Liver (tissue), 9 donors: Measurements from ENCODE around the gene OST4. TPM values are rescaled to one million over a fixed set of nuclear protein-coding genes. Genes with fewer than 3 reads are reported as not detected.
"Not testable (repeated sequence)": the region's sequence is repeated elsewhere in the genome, so short reads cannot be mapped to it uniquely, and the experiment has no call there.

ENCODE experiments used
- DNase-seq: peaks from one replicate; pipeline ENCODE4 v3.0.0-alpha.2; 2017; ENCODE audit warnings: low spot score
- H3K27ac ChIP-seq, 2 donors: one replicate each; pipeline ENCODE4 v1.7.0; 2013; ENCODE audit warnings: inconsistent platforms in 2 of 2, low read length in 2 of 2, control low read depth in 1 of 2, low read depth in 1 of 2, mild to moderate bottlenecking in 1 of 2
- H3K27me3 ChIP-seq, 4 donors: one replicate each; pipeline versions ENCODE4 v1.6.1 to v1.7.0; 2013; ENCODE audit warnings: low read length in 3 of 4, inconsistent platforms in 1 of 4, mild to moderate bottlenecking in 1 of 4, moderate library complexity in 1 of 4; ENCODE audit not compliant: control insufficient read depth in 4 of 4, insufficient read depth in 4 of 4
- H3K36me3 ChIP-seq, 4 donors: one replicate each; pipeline versions ENCODE4 v1.6.1 to v1.7.0; 2013; ENCODE audit warnings: low read length in 3 of 4, mild to moderate bottlenecking in 3 of 4, low read depth in 1 of 4, moderate library complexity in 1 of 4; ENCODE audit not compliant: control insufficient read depth in 4 of 4, insufficient read depth in 3 of 4
- H3K4me1 ChIP-seq, 4 donors: one replicate each; pipeline versions ENCODE4 v1.6.1 to v1.7.0; 2013; ENCODE audit warnings: low read length in 3 of 4, mild to moderate bottlenecking in 3 of 4, moderate library complexity in 1 of 4; ENCODE audit not compliant: control insufficient read depth in 4 of 4, insufficient read depth in 4 of 4
- H3K4me3 ChIP-seq, 3 donors: one replicate each; pipeline versions ENCODE4 v1.6.1 to v1.7.0; 2013; ENCODE audit warnings: low read length in 3 of 3, control low read depth in 1 of 3, low read depth in 1 of 3, mild to moderate bottlenecking in 1 of 3
- H3K9ac ChIP-seq, 2 donors: one replicate each; pipeline ENCODE4 v1.7.0; 2013; ENCODE audit warnings: low read length in 2 of 2, mild to moderate bottlenecking in 2 of 2, moderate library complexity in 2 of 2, control low read depth in 1 of 2, low read depth in 1 of 2
- H3K9me3 ChIP-seq, 4 donors: one replicate each; pipeline versions ENCODE4 v1.6.1 to v1.7.0; 2013; ENCODE audit warnings: low read length in 3 of 4; ENCODE audit not compliant: control insufficient read depth in 4 of 4
- GABPA ChIP-seq, 2 donors: IDR thresholded peaks in 1 of 2; conservative IDR thresholded peaks in 1 of 2; 2 replicates each; pipeline ENCODE4 v1.6.1; 2016; ENCODE audit warnings: antibody characterized with exemption in 2 of 2, mild to moderate bottlenecking in 1 of 2, moderate library complexity in 1 of 2
- HNF4G ChIP-seq: IDR thresholded peaks from 2 replicates; pipeline ENCODE4 v1.6.1; 2016; ENCODE audit warnings: antibody characterized with exemption
- MAX ChIP-seq: IDR thresholded peaks from 2 replicates; pipeline ENCODE4 v1.6.1; 2016; ENCODE audit warnings: antibody characterized with exemption
- RAD21 ChIP-seq, 2 donors: IDR thresholded peaks; 2 replicates each; pipeline ENCODE4 v1.6.1; 2016; ENCODE audit warnings: antibody characterized with exemption in 2 of 2, mild to moderate bottlenecking in 2 of 2
- TAF1 ChIP-seq: conservative IDR thresholded peaks from 2 replicates; pipeline ENCODE4 v1.6.1; 2016; ENCODE audit warnings: antibody characterized with exemption, mild to moderate bottlenecking
- ZBTB33 ChIP-seq: IDR thresholded peaks from 2 replicates; pipeline ENCODE4 v1.6.1; 2016; ENCODE audit warnings: antibody characterized with exemption
- WGBS: extraction: QIAGEN DNeasy Blood & Tissue Kit; methylation state at CpG from one replicate; pipeline ENCODE4 v1.1.7; 2013; 5-methylcytosine and 5-hydroxymethylcytosine counted together
- polyA plus RNA-seq, 2 donors: library from polyadenylated mRNA; stranded (reverse) in 1 of 2; unstranded in 1 of 2; fragments of 200-250 nt in 1 of 2; fragments of >200 nt in 1 of 2; fragmentation: Nextera tagmentation in 1 of 2; extraction: Ambion mirVana in 1 of 2; gene quantifications; one replicate each; pipeline versions ENCODE4 v1.2.1 to v1.2.3, GENCODE V29; 2013 to 2015
- total RNA-seq, 2 donors: library from RNA; depleted of rRNA; stranded (reverse); fragments of >200 nt; gene quantifications; one replicate each; pipeline ENCODE4 v1.2.3, GENCODE V29; 2014
- donor health status: healthy.
- donor health status: healthy.
- donor health status: healthy.
- donor health status: healthy.
- donor health status: healthy.

OST4 gene
- total RNA-seq (100 to 1,000 TPM in 1 of 2 donors, 10 to 100 TPM in 1; 94.8 to 186 TPM), polyA plus RNA-seq (100 to 1,000 TPM; 227 to 377 TPM)

DNA sequence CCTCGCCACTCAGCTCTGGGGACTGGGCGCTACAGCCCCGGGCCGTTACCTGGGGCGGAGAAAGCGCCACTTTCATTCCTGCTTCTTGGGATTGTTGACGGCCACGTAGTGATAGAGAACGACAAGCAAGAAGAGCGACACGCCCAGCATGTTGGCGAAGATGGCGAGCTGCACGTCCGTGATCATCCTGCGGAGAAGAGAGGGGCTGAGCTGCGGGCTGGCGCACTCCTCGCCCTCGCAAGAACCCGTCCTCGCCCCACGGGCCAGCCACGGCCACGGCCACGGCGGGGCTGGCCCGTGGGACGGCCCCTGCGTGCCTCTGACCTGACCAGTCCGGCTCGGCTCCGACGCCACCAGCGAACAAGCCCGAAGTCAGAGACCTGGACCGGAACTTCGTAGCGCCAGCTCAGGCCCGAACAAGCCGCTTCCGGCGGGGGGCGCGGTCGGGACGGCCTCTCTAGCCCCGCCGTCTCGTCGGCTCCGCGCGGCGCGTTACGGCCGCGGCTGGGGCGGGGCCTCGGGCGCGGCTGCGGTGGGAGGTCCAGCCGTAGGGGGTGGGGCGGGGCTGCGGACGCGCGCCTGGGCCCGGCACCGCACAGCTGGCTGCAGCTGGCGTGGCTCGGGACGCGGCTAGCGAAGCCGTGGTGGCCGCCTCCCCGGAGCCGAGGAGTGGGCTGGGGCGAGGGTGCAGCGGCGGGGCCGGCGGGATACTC is at the start of gene OST4:
Gene OST4 (minus strand): TSS at position 378 of the 713 bp plus-strand sequence.
- WGBS = under 1% methylated on average over 86 of the region's 86 CpGs
- peak within 1 kb of the TSS; percentile 87 to 90 for H3K27ac ChIP-seq

GRCh38 chr2:27119330-27119670 is 47.8 kb upstream of the OST4 start:
- Histone ChIP-seq H3K4me3 (peak overlapping the region in 2 of 3 donors; percentile 7 to 52), H3K4me1 (peaks cover 4 to 24% (median 16%) of the 10 kb centered on the region in 4 donors)
- H3K9ac ChIP-seq, DNase-seq, H3K9me3 ChIP-seq, H3K36me3 ChIP-seq, H3K27me3 ChIP-seq, H3K27ac ChIP-seq: not testable (repeated sequence)
- 85% methylated on average over 8 of the region's 8 CpGs for WGBS

More for the DNA sequence above, at the start of gene OST4:
- peak within 1 kb of the TSS; percentile 84 to 96 (median 93) for H3K4me3 ChIP-seq
- H3K9ac ChIP-seq = peak within 1 kb of the TSS; percentile 87 to 95
- TF ChIP-seq ZBTB33 = no peak
- peak; percentile 78 to 93 for TF ChIP-seq GABPA (IDR thresholded peaks at IDR 0.05 in 1 of 2, conservative IDR thresholded peaks at IDR 0.05 in 1 of 2)
- no peak for TF ChIP-seq TAF1
- H3K4me1 ChIP-seq = peaks cover 9 to 38% (median 19%) of the 10 kb centered on the region in 4 donors
- peaks cover 0 to 15% (median 9%) of the 10 kb centered on the region in 4 donors for H3K36me3 ChIP-seq
- H3K27me3 ChIP-seq = no peaks in the 10 kb centered on the region
- H3K9me3 ChIP-seq = no peaks in the 10 kb centered on the region
- peak; percentile 92 for DNase-seq

DNA sequence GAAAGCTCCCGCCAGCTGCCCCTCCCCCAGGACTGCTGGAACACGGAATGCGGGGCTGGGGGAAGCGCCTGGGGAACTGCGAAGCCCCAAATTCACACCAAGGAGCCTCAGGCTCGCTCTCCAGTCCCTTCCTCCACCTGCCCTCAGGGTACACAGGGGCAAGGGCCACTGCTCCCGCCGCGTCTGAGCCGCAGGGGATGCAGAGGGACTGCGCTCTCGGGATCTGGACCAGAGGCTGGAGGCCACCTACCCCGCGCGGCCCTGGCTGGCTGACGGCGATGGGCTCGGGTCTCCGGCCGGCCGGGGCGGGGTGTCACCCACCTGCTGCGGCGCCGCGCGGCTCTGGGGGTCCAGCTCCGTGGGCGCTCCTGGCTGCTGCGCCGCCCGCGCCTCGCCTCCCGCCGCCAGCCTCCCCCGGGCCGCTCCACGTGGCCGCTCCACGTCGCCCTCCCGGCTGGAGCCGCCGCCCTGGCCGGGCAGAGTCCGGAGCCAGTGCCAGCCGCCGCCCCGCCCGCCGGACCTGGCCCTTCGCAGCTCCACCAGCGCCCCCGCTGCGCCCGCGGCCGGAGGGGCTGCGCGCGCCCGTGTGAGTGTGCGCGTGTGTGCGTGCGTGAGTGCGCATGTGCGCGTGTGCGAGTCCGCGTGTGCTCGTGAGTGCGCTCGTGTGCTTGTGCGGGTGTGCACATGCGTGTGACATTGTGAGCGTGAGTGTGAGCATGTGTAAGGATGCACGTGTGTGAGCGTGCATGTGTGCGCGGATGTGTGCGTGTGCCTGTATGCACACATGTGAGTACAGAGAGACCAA is 47.3 kb upstream of the OST4 start, which contains the start of gene CGREF1:
Gene CGREF1 (minus strand): TSS at position 604 of the 805 bp plus-strand sequence. CDS start 14,762 bp downstream, outside the sequence.
- Histone ChIP-seq H3K9me3 (no peaks in the 10 kb centered on the region), H3K4me3 (peak within 1 kb of the TSS in 2 of 3 donors; percentile 7 to 52), H3K36me3 (no peaks in the 10 kb centered on the region), H3K27ac (no peak within 1 kb of the TSS), H3K9ac (no peak within 1 kb of the TSS), H3K27me3 (peaks cover 0 to 2% (median 0%) of the 10 kb centered on the region in 4 donors), H3K4me1 (peaks cover 0 to 18% (median 13%) of the 10 kb centered on the region in 4 donors)
- DNase-seq = no peak
- 9% methylated on average over 84 of the region's 84 CpGs for WGBS
- TF ChIP-seq ZBTB33 (no peak), RAD21 (IDR thresholded peaks at IDR 0.05) (no peak), HNF4G (no peak), MAX (no peak), GABPA (IDR thresholded peaks at IDR 0.05 in 1 of 2, conservative IDR thresholded peaks at IDR 0.05 in 1 of 2) (no peak), TAF1 (no peak)
